Activated naive CD4-positive, alpha-beta T cell treated with anti-CD3 and anti-CD28 coated beads, Interleukin-2, amount 10 ng/mL, durations not matched to agents 7 days and 5 days (primary cell): ENCODE data around the gene RIPOR1.
"Not testable (repeated sequence)": the region's sequence is repeated elsewhere in the genome, so short reads cannot be mapped to it uniquely, and the experiment has no call there.

ENCODE experiments used
- CTCF ChIA-PET: fragments of 350-600 bp; sonication (Branson Sonifier 250); formaldehyde crosslinking; loops from one replicate; lab custom pipeline; 2021; ENCODE audit warnings: antibody characterized with exemption; lab: Charles Lee
- DNase-seq: peaks from one replicate; pipeline ENCODE4 v3.0.0-alpha.2; 2020
- H3K27ac Mint-ChIP-seq: one replicate; pipeline ENCODE4 v1.8.0; 2021; ENCODE audit warnings: mild to moderate bottlenecking, moderate library complexity, mixed read lengths
- H3K27me3 Mint-ChIP-seq: one replicate; pipeline ENCODE4 v1.8.0; 2021; ENCODE audit warnings: mild to moderate bottlenecking, mixed read lengths
- H3K36me3 Mint-ChIP-seq: one replicate; pipeline ENCODE4 v1.8.0; 2021; ENCODE audit warnings: mixed read lengths
- H3K4me1 Mint-ChIP-seq: one replicate; pipeline ENCODE4 v1.8.0; 2021; ENCODE audit warnings: mixed read lengths
- H3K4me3 Mint-ChIP-seq: one replicate; pipeline ENCODE4 v1.8.0; 2021; ENCODE audit warnings: mild to moderate bottlenecking, moderate library complexity, mixed read lengths
- H3K9me3 Mint-ChIP-seq: one replicate; pipeline ENCODE4 v1.8.0; 2021; ENCODE audit warnings: mixed read lengths

Gene RIPOR1

DNA sequence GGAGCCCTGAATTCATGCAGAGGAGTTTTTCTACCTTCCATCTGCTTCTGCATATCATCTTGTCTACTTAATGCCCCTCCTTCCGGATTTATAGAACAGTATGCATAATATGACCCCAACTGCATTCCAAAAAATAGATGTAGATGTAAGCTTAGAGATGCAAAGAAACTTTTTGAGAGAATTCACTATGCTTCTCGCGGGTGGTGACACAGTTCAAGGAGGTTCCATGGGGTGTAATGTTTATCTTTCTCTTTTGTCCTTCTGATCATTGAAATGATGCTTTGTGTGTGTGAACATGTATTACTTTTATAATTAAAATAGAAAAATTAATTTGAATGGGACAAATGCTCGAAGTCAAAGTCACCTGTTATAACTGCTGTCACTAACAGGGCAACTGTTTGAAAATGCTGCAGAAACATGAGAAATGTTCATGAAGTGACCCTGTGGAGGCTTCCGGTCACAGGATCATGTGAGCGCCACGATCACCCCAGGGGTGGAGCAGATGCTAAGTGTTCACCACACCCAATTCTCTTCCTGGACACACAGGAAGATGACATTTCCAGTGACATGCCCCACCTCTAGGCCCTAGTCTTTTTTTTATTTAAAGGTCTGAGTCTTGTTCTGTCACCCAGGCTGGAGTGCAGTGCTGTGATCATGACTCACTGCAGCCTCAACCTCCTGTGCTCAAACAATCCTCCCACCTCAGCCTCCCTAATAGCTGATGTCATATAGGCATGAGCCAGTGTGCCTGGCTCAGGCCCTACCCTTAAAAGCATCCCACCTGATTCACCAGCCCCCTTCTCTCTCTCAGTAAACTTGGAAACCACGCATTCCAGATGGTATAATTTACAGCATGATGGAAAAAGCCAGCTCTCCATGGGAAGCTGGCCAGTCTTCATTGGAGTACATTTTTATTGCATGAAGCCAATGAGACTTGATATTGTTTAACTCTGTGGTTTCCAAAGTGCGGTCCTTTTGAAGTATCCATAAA lies 24.3 kb upstream of the RIPOR1 start:
- peak overlapping the region; percentile 97 for H3K27ac Mint-ChIP-seq

DNA sequence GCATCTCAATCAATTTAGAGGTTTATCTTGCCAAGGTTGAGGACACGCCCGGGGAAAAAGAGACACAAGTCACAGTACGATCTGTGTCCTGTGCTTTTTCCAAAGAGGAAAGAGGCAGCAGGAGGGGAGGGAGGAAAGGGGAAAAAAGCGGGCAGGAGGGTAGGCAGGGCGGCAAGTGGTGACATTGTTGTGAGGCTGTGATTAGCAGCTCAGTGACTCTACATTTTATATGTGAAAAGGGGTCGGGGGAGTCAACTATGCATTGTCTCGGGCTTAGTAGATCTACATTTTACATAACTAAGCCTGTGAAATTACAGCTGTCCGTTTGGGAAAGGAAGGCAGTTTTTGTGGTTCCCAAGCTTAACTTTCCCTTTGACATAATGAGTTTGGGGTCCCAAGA lies 22.2 kb upstream of the RIPOR1 start:
- H3K4me1 Mint-ChIP-seq = peaks cover 57% of the 10 kb centered on the region
- DNase-seq = no peak
- CTCF ChIA-PET = interaction anchor here (0.6 to 1.4 kb wide), 3 partner anchors 12 to 43 kb away, joined by 3 to 4 read pairs (median 3); partner anchors contain the start of gene ATP6V0D1
- H3K4me3 Mint-ChIP-seq = no peak overlapping the region
- peaks cover 4% of the 10 kb centered on the region for H3K9me3 Mint-ChIP-seq
- H3K27ac Mint-ChIP-seq = peak overlapping the region; percentile 79
- peaks cover 32% of the 10 kb centered on the region for H3K36me3 Mint-ChIP-seq
- no peaks in the 10 kb centered on the region for H3K27me3 Mint-ChIP-seq

More for the DNA sequence above, 24.3 kb upstream of the RIPOR1 start:
- CTCF ChIA-PET = interaction anchor here (0.9 to 2.1 kb wide), 4 partner anchors 8 to 17 kb away, joined by 4 to 18 read pairs (median 6); no protein-coding TSS in a partner anchor
- H3K9me3 Mint-ChIP-seq = peaks cover 4% of the 10 kb centered on the region
- H3K4me1 Mint-ChIP-seq = peaks cover 59% of the 10 kb centered on the region
- peak; percentile 83 for DNase-seq
- H3K4me3 Mint-ChIP-seq = peak overlapping the region; percentile 31
- no peaks in the 10 kb centered on the region for H3K27me3 Mint-ChIP-seq
- peaks cover 39% of the 10 kb centered on the region for H3K36me3 Mint-ChIP-seq

DNA sequence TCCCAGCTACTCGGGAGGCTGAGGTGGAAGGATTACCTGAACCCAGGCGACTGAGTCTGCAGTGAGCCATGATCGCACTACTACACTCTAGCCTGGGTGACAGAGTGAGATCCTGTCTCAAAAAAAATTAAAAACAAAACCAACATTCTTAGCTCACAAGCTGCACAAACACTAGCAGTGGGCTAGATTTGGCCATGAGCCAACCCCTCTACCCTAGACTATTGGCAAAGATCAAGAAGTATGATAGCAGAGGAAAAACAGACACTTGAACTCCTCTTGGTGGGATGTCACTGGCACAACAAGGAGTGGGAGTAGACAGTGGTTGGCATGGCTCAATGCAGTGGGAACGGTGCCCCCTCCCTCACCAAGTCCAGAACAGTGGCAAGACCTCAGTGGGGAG lies 19.6 kb upstream of the RIPOR1 start:
- peaks cover 42% of the 10 kb centered on the region for H3K4me1 Mint-ChIP-seq

DNA sequence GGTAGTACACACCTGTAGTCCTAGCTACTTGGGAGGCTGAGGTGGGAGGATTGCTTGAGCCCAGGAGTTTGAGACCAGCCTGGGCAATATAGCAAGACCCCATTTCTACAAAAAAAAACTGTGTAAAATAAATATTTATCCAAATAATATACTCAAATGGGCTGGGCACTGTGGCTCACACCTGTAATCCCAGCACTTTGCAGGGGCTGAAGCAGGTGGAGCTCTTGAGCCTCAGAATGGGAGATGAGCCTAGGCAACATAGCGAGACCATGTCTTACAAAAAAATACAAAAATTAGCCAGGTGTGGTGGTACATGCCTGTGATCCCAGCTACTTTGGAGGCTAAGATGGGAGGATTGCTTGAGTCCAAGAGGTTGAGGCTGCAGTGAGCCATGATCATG lies 14.7 kb upstream of the RIPOR1 start:
- not testable (repeated sequence) for H3K4me3 Mint-ChIP-seq, H3K9me3 Mint-ChIP-seq, H3K27ac Mint-ChIP-seq, H3K36me3 Mint-ChIP-seq, DNase-seq
- H3K27me3 Mint-ChIP-seq = peaks cover 10% of the 10 kb centered on the region
- peaks cover 37% of the 10 kb centered on the region for H3K4me1 Mint-ChIP-seq
- CTCF ChIA-PET = interaction anchor here (0.6 to 7.3 kb wide), 20 partner anchors 9 to 253 kb away, joined by 3 to 167 read pairs (median 4); partner anchors contain the start of genes AGRP and ATP6V0D1

More for the DNA sequence above, 19.6 kb upstream of the RIPOR1 start:
- no peak overlapping the region for H3K4me3 Mint-ChIP-seq
- no peak overlapping the region for H3K27ac Mint-ChIP-seq
- CTCF ChIA-PET = interaction anchor here (0.8 to 1.8 kb wide), 3 partner anchors 15 to 46 kb away, joined by 4 to 9 read pairs (median 4); partner anchors contain the start of gene ATP6V0D1
- H3K36me3 Mint-ChIP-seq = peaks cover 20% of the 10 kb centered on the region
- H3K27me3 Mint-ChIP-seq = no peaks in the 10 kb centered on the region
- peaks cover 4% of the 10 kb centered on the region for H3K9me3 Mint-ChIP-seq
- no peak for DNase-seq

DNA sequence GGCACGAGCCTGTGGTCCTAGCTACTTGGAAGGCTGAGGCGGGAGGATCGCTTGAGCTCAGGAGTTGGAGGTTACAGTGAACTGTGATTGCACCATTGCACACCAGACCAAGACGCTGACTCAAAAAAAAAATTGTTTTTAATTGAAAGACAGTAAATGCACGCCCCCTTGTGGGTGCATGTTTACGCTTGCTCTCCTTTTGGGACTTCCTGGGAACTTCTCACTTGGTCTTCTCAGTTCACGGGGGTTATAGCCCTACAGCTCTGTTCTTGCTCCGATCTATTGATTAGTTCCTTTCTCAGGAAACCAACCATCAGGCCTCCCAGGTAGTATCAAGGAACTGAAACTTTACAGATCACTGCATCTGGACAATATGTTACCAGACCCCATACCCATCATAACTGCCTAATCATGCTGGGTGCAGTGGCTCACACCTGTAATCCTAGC lies 14.2 kb upstream of the RIPOR1 start:
- Mint-ChIP-seq H3K36me3 (no peaks in the 10 kb centered on the region), H3K4me1 (peaks cover 38% of the 10 kb centered on the region), H3K9me3 (no peaks in the 10 kb centered on the region), H3K4me3 (no peak overlapping the region), H3K27me3 (peaks cover 16% of the 10 kb centered on the region), H3K27ac (peak overlapping the region; percentile 84)
- CTCF ChIA-PET = interaction anchor here (0.6 to 7.3 kb wide), 20 partner anchors 10 to 254 kb away, joined by 3 to 167 read pairs (median 4); partner anchors contain the start of genes AGRP and ATP6V0D1
- peak; percentile 90 for DNase-seq

DNA sequence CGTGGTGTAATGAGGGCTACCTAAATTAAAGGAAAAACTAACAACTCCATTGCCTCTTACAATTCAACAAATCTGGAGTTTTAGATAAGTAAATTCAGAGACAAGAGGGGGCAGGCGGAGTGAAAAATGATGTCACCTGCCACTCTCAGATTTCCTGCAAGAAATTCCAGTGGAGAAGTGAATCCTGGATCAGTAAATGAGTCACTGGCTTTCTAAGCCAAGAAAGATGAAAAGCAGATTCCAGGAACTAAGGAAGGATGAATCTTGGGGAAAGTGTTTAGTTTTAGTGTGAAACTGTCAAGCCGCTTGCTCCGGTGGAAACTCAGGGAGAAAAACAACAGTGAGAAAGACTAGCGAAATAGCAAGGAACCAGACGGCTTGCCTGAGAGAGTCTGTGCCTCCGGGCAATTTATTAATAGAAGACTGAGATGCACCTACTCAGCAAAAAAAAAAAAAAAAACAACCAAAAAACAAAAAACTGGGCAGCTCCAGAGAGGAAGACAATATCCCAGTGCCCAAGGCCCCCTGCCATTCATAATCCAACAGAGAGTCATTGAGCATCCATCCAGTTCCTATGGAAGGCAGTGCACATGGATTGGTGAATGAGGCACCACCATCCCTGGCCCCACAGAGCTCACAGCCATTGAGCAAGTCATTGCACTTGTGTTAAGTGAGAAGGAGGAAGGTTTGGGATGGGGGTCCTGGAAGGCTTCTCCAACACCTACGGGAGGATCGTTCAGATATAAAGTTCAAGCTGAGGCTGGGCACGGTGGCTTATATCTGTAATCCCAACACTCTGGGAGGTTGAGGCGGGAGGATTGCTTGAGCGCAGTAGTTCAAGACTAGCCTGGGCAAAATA lies 12.1 kb upstream of the RIPOR1 start:
- Mint-ChIP-seq H3K36me3 (no peaks in the 10 kb centered on the region), H3K4me1 (peaks cover 54% of the 10 kb centered on the region), H3K9me3 (no peaks in the 10 kb centered on the region), H3K4me3 (no peak overlapping the region), H3K27ac (no peak overlapping the region), H3K27me3 (peaks cover 34% of the 10 kb centered on the region)
- DNase-seq = no peak
- CTCF ChIA-PET = interaction anchor here (1.0 to 7.3 kb wide), 6 partner anchors 24 to 156 kb away, joined by 3 to 167 read pairs (median 4); partner anchors contain the start of genes AGRP and ATP6V0D1

DNA sequence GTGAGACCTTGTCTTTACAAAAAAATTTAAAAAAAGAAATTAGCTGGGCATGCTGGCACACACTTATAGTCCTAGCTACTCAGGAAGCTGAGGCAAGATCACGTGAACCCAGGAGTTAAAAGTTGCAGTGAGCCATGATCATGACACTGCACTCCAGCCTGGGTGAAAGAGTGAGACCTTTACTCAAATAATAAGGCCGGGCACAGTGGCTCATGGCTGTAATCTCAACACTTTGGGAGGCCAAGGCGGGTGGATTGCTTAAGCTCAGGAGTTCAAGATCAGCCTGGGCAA lies 11.5 kb upstream of the RIPOR1 start:
- Mint-ChIP-seq H3K4me1 (peaks cover 58% of the 10 kb centered on the region), H3K27ac (peak overlapping the region; percentile 49), H3K27me3 (peaks cover 37% of the 10 kb centered on the region), H3K4me3 (no peak overlapping the region), H3K9me3 (no peaks in the 10 kb centered on the region), H3K36me3 (no peaks in the 10 kb centered on the region)
- CTCF ChIA-PET = interaction anchor here (7.2 to 7.3 kb wide), 2 partner anchors 25 to 35 kb away, joined by 74 to 167 read pairs; partner anchors contain the start of genes AGRP and ATP6V0D1
- DNase-seq = no peak

DNA sequence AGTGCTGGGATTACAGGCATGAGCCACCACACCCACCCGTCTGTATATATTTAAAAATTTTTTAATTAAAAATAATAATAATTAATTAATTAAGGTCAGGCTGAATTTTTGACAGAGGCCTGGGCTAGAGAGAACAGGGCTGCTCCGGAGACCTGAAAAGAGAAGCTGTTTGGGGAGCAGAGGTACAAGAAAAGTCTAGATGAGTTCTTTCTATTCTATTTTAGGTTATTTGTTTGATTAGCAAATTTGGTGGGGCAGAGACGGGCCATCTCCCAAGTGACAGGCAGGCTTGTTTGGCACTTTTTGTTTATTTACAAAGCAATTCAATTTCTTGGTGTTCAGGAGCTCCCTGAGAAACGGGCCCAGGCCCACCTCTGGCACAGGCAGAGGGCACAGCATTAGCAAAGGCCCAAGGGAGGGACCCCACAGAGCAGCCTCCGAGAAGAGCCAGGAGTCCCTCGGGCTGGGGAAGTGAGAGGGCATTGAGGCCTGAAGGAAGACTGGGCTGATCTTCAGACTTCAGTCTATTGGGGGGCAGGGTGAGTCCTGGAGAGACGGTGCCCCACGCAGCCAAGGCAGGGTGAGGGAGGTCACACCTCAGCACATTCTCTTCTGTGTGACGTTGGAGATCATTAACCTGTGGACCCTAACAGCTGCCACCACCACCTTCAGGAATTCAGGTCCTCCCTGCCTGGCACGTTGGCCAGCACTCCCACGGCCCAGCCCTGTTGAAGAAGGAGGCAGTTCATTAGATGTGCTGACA lies 10.8 kb upstream of the RIPOR1 start:
- Mint-ChIP-seq H3K27me3 (peaks cover 41% of the 10 kb centered on the region), H3K9me3 (no peaks in the 10 kb centered on the region), H3K4me1 (peaks cover 63% of the 10 kb centered on the region), H3K36me3 (no peaks in the 10 kb centered on the region), H3K4me3 (no peak overlapping the region), H3K27ac (no peak overlapping the region)
- CTCF ChIA-PET = interaction anchor here (7.2 to 7.3 kb wide), 2 partner anchors 26 to 36 kb away, joined by 74 to 167 read pairs; partner anchors contain the start of genes AGRP and ATP6V0D1
- no peak for DNase-seq

DNA sequence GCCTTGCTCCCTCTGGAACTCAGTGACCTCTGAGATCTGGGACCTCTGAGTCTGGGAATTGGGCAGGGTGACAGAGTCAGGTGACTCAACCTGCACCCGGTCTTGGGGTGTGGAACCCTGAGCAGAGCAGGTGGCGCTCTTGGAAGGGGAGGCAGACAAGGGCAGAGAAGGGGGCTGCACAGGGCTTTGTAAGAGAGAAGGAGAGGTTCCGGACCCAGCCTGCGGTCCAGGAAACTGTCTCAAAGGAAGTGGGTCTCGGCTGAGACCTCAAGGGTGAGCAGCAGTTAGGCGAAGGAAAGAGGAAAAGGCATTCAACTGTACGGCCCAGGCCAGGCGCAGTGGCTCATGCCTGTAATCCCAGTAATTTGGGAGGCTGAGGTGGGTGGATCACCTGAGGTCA lies 10.0 kb upstream of the RIPOR1 start:
- no peak for DNase-seq
- Mint-ChIP-seq H3K9me3 (no peaks in the 10 kb centered on the region), H3K27me3 (peaks cover 44% of the 10 kb centered on the region), H3K4me3 (no peak overlapping the region), H3K36me3 (no peaks in the 10 kb centered on the region), H3K27ac (no peak overlapping the region), H3K4me1 (peaks cover 66% of the 10 kb centered on the region)
- CTCF ChIA-PET = interaction anchor here (4.1 to 8.1 kb wide), 3 partner anchors 18 to 148 kb away, joined by 51 to 151 read pairs (median 76); partner anchors contain the start of genes C16orf86, CARMIL2 and ENKD1

DNA sequence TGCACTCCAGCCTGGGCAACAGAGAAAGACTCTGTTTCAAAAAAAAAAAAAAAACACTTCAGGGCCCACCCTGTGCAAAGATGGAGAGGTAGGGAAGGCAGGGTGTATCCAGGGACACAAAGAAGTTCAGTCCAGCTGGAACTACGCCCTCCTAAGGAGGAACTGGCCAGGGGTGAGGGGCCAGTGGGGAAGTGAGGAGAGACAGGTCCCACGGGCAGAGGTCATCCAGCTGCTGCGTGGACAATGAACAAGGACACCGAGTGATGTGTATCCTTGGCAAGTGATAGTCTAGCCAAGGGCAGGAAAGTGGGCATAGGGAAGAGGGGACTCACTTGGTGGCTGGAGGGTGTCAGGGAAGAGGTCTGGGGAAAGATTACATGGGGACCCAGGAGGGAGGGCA lies 9.4 kb upstream of the RIPOR1 start:
- Mint-ChIP-seq H3K4me3 (no peak overlapping the region), H3K4me1 (peaks cover 62% of the 10 kb centered on the region), H3K9me3 (no peaks in the 10 kb centered on the region), H3K36me3 (no peaks in the 10 kb centered on the region), H3K27me3 (peaks cover 45% of the 10 kb centered on the region), H3K27ac (peak overlapping the region; percentile 72)
- CTCF ChIA-PET = interaction anchor here (2.5 to 8.1 kb wide), 4 partner anchors 18 to 148 kb away, joined by 27 to 151 read pairs (median 64); partner anchors contain the start of genes ACD, C16orf86, CARMIL2 and ENKD1
- DNase-seq = no peak

DNA sequence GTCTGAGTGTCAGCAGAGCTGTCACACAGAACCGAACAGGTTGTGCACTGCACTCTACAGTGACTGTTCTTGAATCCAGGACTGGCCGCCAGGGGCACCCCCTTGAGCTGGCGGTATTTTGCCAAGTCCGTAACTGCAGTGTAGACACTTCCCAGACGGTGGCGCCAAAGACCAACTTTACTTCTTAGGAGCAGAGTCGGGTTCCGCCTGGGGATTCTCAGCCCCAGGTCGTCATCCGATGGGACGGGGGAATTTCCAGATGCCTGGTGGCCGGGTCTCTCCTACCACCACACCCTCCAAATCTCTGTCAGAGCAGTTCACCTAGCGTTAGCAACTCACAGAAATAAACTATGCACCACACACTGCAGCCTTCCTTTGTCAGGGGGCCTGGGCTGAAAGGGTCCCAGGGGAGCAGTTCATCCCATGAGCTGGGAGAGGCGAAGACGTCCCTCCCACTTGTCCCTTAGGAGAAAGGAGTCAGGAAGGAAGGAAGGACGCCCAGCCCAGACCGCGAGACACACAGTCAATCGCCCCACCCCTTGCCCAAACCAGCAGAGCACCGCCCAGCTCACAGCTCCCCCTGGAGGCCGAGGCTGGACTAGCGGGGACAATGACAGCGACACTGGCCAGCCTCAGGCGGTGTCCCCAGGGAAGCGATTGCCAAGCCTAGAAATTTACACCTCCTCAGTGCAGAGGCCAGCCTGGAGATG lies 7.4 kb upstream of the RIPOR1 start:
- CTCF ChIA-PET = interaction anchor here (0.5 to 8.1 kb wide), 57 partner anchors 9 to 544 kb away, joined by 3 to 151 read pairs (median 4); partner anchors contain the start of genes ACD, ATP6V0D1, B3GNT9 and C16orf86
- peak overlapping the region; percentile 97 for H3K27ac Mint-ChIP-seq
- H3K4me1 Mint-ChIP-seq = peaks cover 50% of the 10 kb centered on the region
- H3K9me3 Mint-ChIP-seq = no peaks in the 10 kb centered on the region
- no peaks in the 10 kb centered on the region for H3K36me3 Mint-ChIP-seq
- DNase-seq = peak; percentile 99
- H3K27me3 Mint-ChIP-seq = peaks cover 65% of the 10 kb centered on the region
- H3K4me3 Mint-ChIP-seq = peak overlapping the region; percentile 81

DNA sequence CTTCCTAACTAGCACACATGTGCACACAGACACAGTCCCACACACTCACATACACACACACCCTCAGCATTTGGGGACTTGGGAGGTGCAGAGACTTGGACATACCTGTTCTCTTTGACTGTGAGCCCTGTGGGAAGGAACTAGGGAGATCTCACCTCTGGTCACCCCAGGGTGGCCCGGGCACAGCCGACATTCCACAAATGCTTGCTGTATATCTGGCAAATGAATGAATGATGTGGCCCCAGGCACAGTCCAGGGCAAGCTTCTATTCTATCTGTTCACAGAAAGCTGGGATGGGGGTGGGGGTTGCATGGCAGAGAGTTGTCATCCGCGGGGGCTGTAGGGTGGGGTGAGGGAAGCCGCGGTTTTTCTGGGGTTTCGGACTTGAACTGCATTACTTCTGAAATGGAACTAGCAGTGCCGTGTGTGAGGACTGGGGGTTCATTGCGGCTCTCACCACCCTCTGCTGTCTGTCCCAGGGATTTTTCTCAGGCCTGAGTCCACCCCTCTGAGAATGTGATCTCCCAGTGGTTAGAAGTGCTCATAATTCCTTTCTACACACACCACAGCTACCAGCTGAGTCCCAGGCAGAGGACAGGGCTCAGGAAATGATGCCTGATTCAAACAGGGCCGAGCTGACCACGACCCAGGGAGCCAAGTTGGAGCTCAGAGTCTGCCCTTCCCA lies 3.3 kb upstream of the RIPOR1 start:
- no peaks in the 10 kb centered on the region for H3K36me3 Mint-ChIP-seq
- no peaks in the 10 kb centered on the region for H3K9me3 Mint-ChIP-seq
- H3K4me1 Mint-ChIP-seq = peaks cover 36% of the 10 kb centered on the region
- H3K27me3 Mint-ChIP-seq = peaks cover 80% of the 10 kb centered on the region
- DNase-seq = no peak
- CTCF ChIA-PET = interaction anchor here (0.7 to 8.1 kb wide), 9 partner anchors 11 to 290 kb away, joined by 3 to 151 read pairs (median 4); partner anchors contain the start of genes C16orf86, CARMIL2 and ENKD1
- no peak overlapping the region for H3K27ac Mint-ChIP-seq
- no peak overlapping the region for H3K4me3 Mint-ChIP-seq
